IMR-90 (cell line): Measurements from ENCODE around the gene LLCFC1. TPM values are rescaled to one million over a fixed set of nuclear protein-coding genes. Genes with fewer than 3 reads are reported as not detected.

Experiments used
- ATAC-seq: fragments of 200-7000 bp; cut with Tn5 transposase; 2 replicates; pipeline ENCODE4 v1.9.1; 2020; ENCODE audit warnings: low read depth, mild to moderate bottlenecking, moderate library complexity
- BruUV-seq: library from RNA; stranded (reverse); fragments of 400-500 nt; replicated peaks from 2 replicates; lab custom pipeline; 2021; lab: Mats Ljungman, UMichigan
- CTCF ChIA-PET: fragments of 300-600 bp; formaldehyde crosslinking; extraction: SDS; loops from one replicate; lab custom pipeline; 2021; ENCODE audit warnings: antibody characterized with exemption; lab: Yijun Ruan, JAX
- POLR2A ChIA-PET: fragments of 300-600 bp; sonication (Branson Sonifier 250); formaldehyde crosslinking; loops from one replicate; lab custom pipeline; 2022; ENCODE audit warnings: antibody characterized with exemption; ENCODE audit not compliant: unreplicated experiment; lab: Charles Lee
- DNase-seq: peaks from one replicate; pipeline ENCODE4 v3.0.0; 2013
- H2AFZ ChIP-seq: replicated peaks from 2 replicates; pipeline ENCODE3; 2013; ENCODE audit warnings: low read length, mild to moderate bottlenecking; ENCODE audit not compliant: poor library complexity
- H2AK5ac ChIP-seq: 2 replicates; pipeline ENCODE4 v1.6.1; 2013; ENCODE audit warnings: low read depth, low read length, inconsistent platforms
- H2AK9ac ChIP-seq: replicated peaks from 2 replicates; pipeline ENCODE3; 2013; ENCODE audit warnings: mild to moderate bottlenecking, low read depth, low read length, moderate library complexity; ENCODE audit not compliant: poor library complexity
- H2BK120ac ChIP-seq: 2 replicates; pipeline ENCODE4 v1.6.1; 2013; ENCODE audit warnings: low read depth, low read length, inconsistent platforms
- H2BK15ac ChIP-seq: 3 replicates; pipeline ENCODE4 v1.6.1; 2013; ENCODE audit warnings: low read depth, low read length, inconsistent platforms
- H2BK20ac ChIP-seq: 2 replicates; pipeline ENCODE4 v1.6.1; 2013; ENCODE audit warnings: low read depth, mild to moderate bottlenecking, inconsistent platforms, low read length, moderate library complexity
- H2BK5ac ChIP-seq: 2 replicates; pipeline ENCODE4 v1.6.1; 2013; ENCODE audit warnings: mild to moderate bottlenecking, low read depth, low read length, inconsistent platforms; ENCODE audit not compliant: poor library complexity, severe bottlenecking
- H3K14ac ChIP-seq: replicated peaks from 2 replicates; pipeline ENCODE4 v1.6.1; 2013; ENCODE audit warnings: low read depth, low read length, inconsistent platforms
- H3K18ac ChIP-seq: 2 replicates; pipeline ENCODE4 v1.6.1; 2013; ENCODE audit warnings: low read depth, low read length, control low read depth
- H3K23ac ChIP-seq: 2 replicates; pipeline ENCODE4 v1.6.1; 2013; ENCODE audit warnings: low read depth, low read length, inconsistent platforms
- H3K27ac ChIP-seq: 2 replicates; pipeline ENCODE4 v1.5.1; 2013; ENCODE audit warnings: mild to moderate bottlenecking, control low read depth, low read length; ENCODE audit not compliant: insufficient read depth
- H3K27me3 ChIP-seq: 2 replicates; pipeline ENCODE4 v1.6.1; 2013; ENCODE audit warnings: low read length; ENCODE audit not compliant: control insufficient read depth, insufficient read depth
- H3K36me3 ChIP-seq: 2 replicates; pipeline ENCODE4 v1.6.1; 2013; ENCODE audit warnings: low read length, mixed read lengths; ENCODE audit not compliant: control insufficient read depth, insufficient read depth
- H3K4ac ChIP-seq: 2 replicates; pipeline ENCODE4 v1.6.1; 2013; ENCODE audit warnings: low read depth, low read length, inconsistent platforms
- H3K4me1 ChIP-seq: 2 replicates; pipeline ENCODE4 v1.6.1; 2013; ENCODE audit warnings: low read length, mixed read lengths; ENCODE audit not compliant: control insufficient read depth, insufficient read depth
- H3K4me2 ChIP-seq: 2 replicates; pipeline ENCODE4 v1.6.1; 2013; ENCODE audit warnings: low read depth, mild to moderate bottlenecking, control low read depth, low read length, moderate library complexity
- H3K4me3 ChIP-seq: 2 replicates; pipeline ENCODE4 v1.5.1; 2013; ENCODE audit warnings: low read depth, mild to moderate bottlenecking, control low read depth, low read length, moderate library complexity; ENCODE audit not compliant: insufficient read depth
- H3K56ac ChIP-seq: 2 replicates; pipeline ENCODE4 v1.6.1; 2013; ENCODE audit warnings: low read length, inconsistent platforms; ENCODE audit not compliant: insufficient read depth; ENCODE audit errors: extremely low read depth
- H3K79me1 ChIP-seq, 2 experiments: 2 replicates each; pipeline ENCODE4 v1.6.1; 2013; ENCODE audit warnings: low read length in 2 of 2, inconsistent platforms in 1 of 2, low read depth in 1 of 2
- H3K9ac ChIP-seq: 2 replicates; pipeline ENCODE4 v1.6.1; 2013; ENCODE audit warnings: low read depth, low read length, control low read depth
- H3K9me1 ChIP-seq: 2 replicates; pipeline ENCODE4 v1.6.1; 2013; ENCODE audit warnings: low read length, inconsistent platforms; ENCODE audit not compliant: insufficient read depth
- H3K9me3 ChIP-seq: 2 replicates; pipeline ENCODE4 v1.6.1; 2013; ENCODE audit warnings: low read length; ENCODE audit not compliant: control insufficient read depth, insufficient read depth
- H4K20me1 ChIP-seq: 2 replicates; pipeline ENCODE4 v1.6.1; 2013; ENCODE audit warnings: low read length, inconsistent platforms; ENCODE audit not compliant: insufficient read depth
- H4K5ac ChIP-seq: 2 replicates; pipeline ENCODE4 v1.6.1; 2013; ENCODE audit warnings: mild to moderate bottlenecking, low read depth, low read length, control low read depth
- H4K8ac ChIP-seq, 2 experiments: 2 replicates each; pipeline ENCODE4 v1.6.1; 2013; ENCODE audit warnings: low read depth in 2 of 2, low read length in 2 of 2, control low read depth in 1 of 2, inconsistent platforms in 1 of 2
- H4K91ac ChIP-seq: 2 replicates; pipeline ENCODE4 v1.6.1; 2013; ENCODE audit warnings: low read depth, low read length, inconsistent platforms; ENCODE audit not compliant: insufficient read depth
- BHLHE40 ChIP-seq: fragments of 150-350 bp; IDR thresholded peaks from 2 replicates; pipeline ENCODE4 v1.6.1; 2016; ENCODE audit warnings: mild to moderate bottlenecking, low read depth, low read length
- CEBPB ChIP-seq: IDR thresholded peaks from 2 replicates; pipeline ENCODE4 v1.6.1; 2012; ENCODE audit warnings: low read depth, low read length, improper control_type of control experiment
- CHD1 ChIP-seq: IDR thresholded peaks from 2 replicates; pipeline ENCODE4 v1.6.1; 2012; ENCODE audit warnings: low read depth, low read length, improper control_type of control experiment
- FOS ChIP-seq: fragments of 150-350 bp; IDR thresholded peaks from 2 replicates; pipeline ENCODE4 v1.6.1; 2016; ENCODE audit warnings: low read depth, low read length
- MAFK ChIP-seq: IDR thresholded peaks from 2 replicates; pipeline ENCODE4 v1.6.1; 2012; ENCODE audit warnings: low read depth, low read length, improper control_type of control experiment
- MAZ ChIP-seq: IDR thresholded peaks from 2 replicates; pipeline ENCODE4 v1.6.1; 2012; ENCODE audit warnings: low read depth, mild to moderate bottlenecking, low read length, improper control_type of control experiment, moderate library complexity, borderline replicate concordance
- MXI1 ChIP-seq: IDR thresholded peaks from 2 replicates; pipeline ENCODE4 v1.6.1; 2012; ENCODE audit warnings: low read depth, mild to moderate bottlenecking, low read length, moderate library complexity, borderline replicate concordance
- POLR2A ChIP-seq: IDR thresholded peaks from 2 replicates; pipeline ENCODE4 v1.6.1; 2012; ENCODE audit warnings: mild to moderate bottlenecking, low read depth, low read length
- RAD21 ChIP-seq: IDR thresholded peaks from 2 replicates; pipeline ENCODE4 v1.6.1; 2012; ENCODE audit warnings: low read length, improper control_type of control experiment
- RCOR1 ChIP-seq: IDR thresholded peaks from 2 replicates; pipeline ENCODE4 v1.6.1; 2012; ENCODE audit warnings: mild to moderate bottlenecking, low read length, improper control_type of control experiment; ENCODE audit not compliant: insufficient replicate concordance
- SMC3 ChIP-seq: fragments of 150-350 bp; IDR thresholded peaks from 2 replicates; pipeline ENCODE4 v1.6.1; 2016; ENCODE audit warnings: low read depth, mild to moderate bottlenecking, antibody characterized with exemption, low read length, moderate library complexity
- USF2 ChIP-seq: fragments of 150-350 bp; IDR thresholded peaks from 2 replicates; pipeline ENCODE4 v1.6.1; 2017; ENCODE audit warnings: mild to moderate bottlenecking, antibody characterized with exemption, low read length, low read depth
- WGBS, 2 experiments: methylation state at CpG; one replicate each; pipeline versions ENCODE4 v1.1.5 to v1.1.7; 2013; ENCODE audit warnings: missing lambda C conversion rate in 2 of 2; ENCODE audit not compliant: insufficient read length in 1 of 2; ENCODE audit errors: extremely low coverage in 2 of 2; 5-methylcytosine and 5-hydroxymethylcytosine counted together
- dilution Hi-C: fragments of 300-500 bp; cut with HindIII; formaldehyde crosslinking; loops from one replicate; pipeline ENCODE4 v1.14.3; 2018; ENCODE audit warnings: low sequenced_read_pairs; ENCODE audit not compliant: unreplicated experiment
- in situ Hi-C: fragments of 300-500 bp; cut with MboI; formaldehyde crosslinking; loops from 3 replicates; pipeline ENCODE4 v1.14.3; 2019; ENCODE audit warnings: low sequenced_read_pairs, inconsistent platforms, mixed read lengths
- intact Hi-C: fragments of 100-400 bp; cut with micrococcal nuclease; formaldehyde crosslinking; loops from 2 replicates; pipeline ENCODE4 v1.10.0; 2022
- polyA plus RNA-seq, 3 experiments: library from polyadenylated mRNA; depleted of rRNA; stranded (reverse); fragments of >200 nt; gene quantifications; 2 replicates each; pipeline ENCODE4 v1.2.3, GENCODE V29; 2012; ENCODE audit warnings: low replicate concordance in 1 of 3
- total RNA-seq: library from RNA; depleted of rRNA; stranded (reverse); fragments of >200 nt; gene quantifications from 2 replicates; pipeline ENCODE4 v1.2.3, GENCODE V29; 2012
- TF ChIP-seq, protein P1 (sequence below): conservative IDR thresholded peaks from 2 replicates; pipeline ENCODE4 v1.5.1; 2012; ENCODE audit warnings: mild to moderate bottlenecking, low read depth, low read length, improper control_type of control experiment

The LLCFC1 gene
- total and polyA plus RNA-seq, 2 of the 4 experiments (the other 2 are of a cell fraction): not detected

DNA sequence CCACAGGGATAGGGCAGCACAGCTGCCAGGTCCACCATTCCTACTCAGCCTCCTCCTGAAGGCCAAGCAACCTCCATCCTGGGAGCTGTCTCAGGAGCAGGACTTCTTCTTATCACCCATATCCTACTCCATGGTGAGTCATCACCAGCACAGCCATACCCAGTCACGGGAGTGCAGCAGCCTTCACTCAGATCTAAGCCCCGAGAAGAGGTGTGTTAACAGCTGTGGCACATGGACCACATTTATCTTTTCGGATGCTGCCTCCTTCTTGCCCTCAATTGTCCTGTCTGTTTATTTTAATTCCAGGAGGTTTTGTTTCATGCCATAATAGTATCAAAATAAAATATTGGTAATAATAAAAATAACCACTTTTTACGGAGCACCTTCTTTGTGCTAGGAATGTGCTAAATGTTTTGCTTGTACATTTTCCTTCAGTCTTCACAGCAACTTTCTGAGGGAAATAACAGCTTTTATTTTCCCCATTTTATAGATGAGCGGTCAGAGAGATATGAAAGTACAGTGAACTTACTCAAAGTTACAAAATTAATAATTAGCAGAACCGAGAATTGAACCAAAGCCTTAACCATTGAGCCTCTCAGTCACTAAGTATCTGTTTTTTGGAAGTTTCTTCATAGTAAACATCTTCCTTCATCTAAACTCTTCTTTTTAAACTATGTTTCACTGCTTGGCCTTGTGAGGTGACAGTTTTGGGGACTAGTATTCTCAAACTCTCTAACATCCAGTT is 25.4 kb downstream of the LLCFC1 start:
- no peak for DNase-seq
- POLR2A ChIA-PET: no interaction called here
- in situ Hi-C loops: no loop called here

More for the DNA sequence above, 25.4 kb downstream of the LLCFC1 start:
- no TSS peak for BruUV-seq
- Histone ChIP-seq H3K56ac (no peak overlapping the region), H4K8ac (no peak overlapping the region), H2BK20ac (no peak overlapping the region), H3K4me3 (no peak overlapping the region), H2BK5ac (no peak overlapping the region), H3K4ac (no peak overlapping the region), H4K91ac (no peak overlapping the region), H2BK15ac (no peak overlapping the region), H3K27me3 (no peaks in the 10 kb centered on the region), H3K14ac (no peak overlapping the region), H3K23ac (no peak overlapping the region), H3K18ac (no peak overlapping the region), H3K79me1 (no peaks in the 10 kb centered on the region), H3K4me1 (no peaks in the 10 kb centered on the region), H2AK5ac (no peak overlapping the region), H3K36me3 (no peaks in the 10 kb centered on the region), H2BK120ac (no peak overlapping the region), H2AK9ac (no peak overlapping the region), H4K20me1 (no peaks in the 10 kb centered on the region), H3K4me2 (no peak overlapping the region), H4K5ac (no peak overlapping the region), H3K9me3 (peaks cover 3% of the 10 kb centered on the region; the same call in 1 of the 2 replicates), H3K9me1 (no peaks in the 10 kb centered on the region), H3K27ac (no peak overlapping the region), H2AFZ (no peak overlapping the region), H3K9ac (no peak overlapping the region)
- 0% methylated on average over 1 of the region's 6 CpGs; no CpG with 5 or more reads in 1 of the 2 experiments for WGBS, 2 experiments
- no peak for ATAC-seq
- CTCF ChIA-PET: interaction anchor here (0.5 kb wide), 1 partner anchor 61 kb away, joined by 3 read pairs; no protein-coding TSS in a partner anchor
- TF ChIP-seq CHD1 (no peak), MXI1 (no peak), MAFK (no peak), RCOR1 (no peak), SMC3 (no peak), CEBPB (no peak), FOS (no peak), MAZ (no peak), POLR2A (no peak), BHLHE40 (no peak), RAD21 (no peak), USF2 (no peak)
- TF ChIP-seq, protein P1, sequence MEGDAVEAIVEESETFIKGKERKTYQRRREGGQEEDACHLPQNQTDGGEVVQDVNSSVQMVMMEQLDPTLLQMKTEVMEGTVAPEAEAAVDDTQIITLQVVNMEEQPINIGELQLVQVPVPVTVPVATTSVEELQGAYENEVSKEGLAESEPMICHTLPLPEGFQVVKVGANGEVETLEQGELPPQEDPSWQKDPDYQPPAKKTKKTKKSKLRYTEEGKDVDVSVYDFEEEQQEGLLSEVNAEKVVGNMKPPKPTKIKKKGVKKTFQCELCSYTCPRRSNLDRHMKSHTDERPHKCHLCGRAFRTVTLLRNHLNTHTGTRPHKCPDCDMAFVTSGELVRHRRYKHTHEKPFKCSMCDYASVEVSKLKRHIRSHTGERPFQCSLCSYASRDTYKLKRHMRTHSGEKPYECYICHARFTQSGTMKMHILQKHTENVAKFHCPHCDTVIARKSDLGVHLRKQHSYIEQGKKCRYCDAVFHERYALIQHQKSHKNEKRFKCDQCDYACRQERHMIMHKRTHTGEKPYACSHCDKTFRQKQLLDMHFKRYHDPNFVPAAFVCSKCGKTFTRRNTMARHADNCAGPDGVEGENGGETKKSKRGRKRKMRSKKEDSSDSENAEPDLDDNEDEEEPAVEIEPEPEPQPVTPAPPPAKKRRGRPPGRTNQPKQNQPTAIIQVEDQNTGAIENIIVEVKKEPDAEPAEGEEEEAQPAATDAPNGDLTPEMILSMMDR: no peak
- dilution Hi-C loops: no loop called here
- intact Hi-C loops: no loop called here
